ENCODE data around the gene IFNGR2. TPM values are rescaled to one million over a fixed set of nuclear protein-coding genes. Genes with fewer than 3 reads are reported as not detected.
"Not testable (repeated sequence)": the region's sequence is repeated elsewhere in the genome, so short reads cannot be mapped to it uniquely, and the experiment has no call there.

The IFNGR2 gene
- total and polyA plus RNA-seq, 7 donors: 11.7 to 42.9 (median 24.7) TPM

- Histone ChIP-seq H3K4me1 (peaks cover 12% of the 10 kb centered on the region), H3K36me3 (ENCODE audit: insufficient read depth in 1 of 2, low read depth in 1 of 2) (peaks cover 3 to 70% of the 10 kb centered on the region in 2 donors)
- WGBS, 3 donors: 69 to 75% (median 74%) methylated on average over 6 of the region's 6 CpGs
Measured at GRCh38 chr21:33437140-33437539, 33.9 kb downstream of the IFNGR2 start.

GRCh38 chr21:33441489-33442477, 38.6 kb downstream of the IFNGR2 start:
- Histone ChIP-seq H3K27ac (no peak overlapping the region), H3K36me3 (ENCODE audit: insufficient read depth in 1 of 2, low read depth in 1 of 2) (peaks cover 0 to 43% of the 10 kb centered on the region in 2 donors), H3K9me3 (no peaks in the 10 kb centered on the region), H3K27me3 (ENCODE audit: insufficient read depth in 3 of 3, low read length in 2 of 3) (no peaks in the 10 kb centered on the region), H3K4me1 (no peaks in the 10 kb centered on the region), H3K4me3 (no peak overlapping the region)
- intact Hi-C loops (cut with DNase I): no loop called here
- ATAC-seq: peak in 2 of 4 donors; percentile 35 to 43
- no peak for TF ChIP-seq CTCF (IDR thresholded peaks at IDR 0.05)
- peak; percentile 37 to 67 for DNase-seq
- 61 to 72% (median 63%) methylated on average over 11 of the region's 11 CpGs for WGBS, 3 donors

More at GRCh38 chr21:33437140-33437539, 33.9 kb downstream of the IFNGR2 start:
- intact Hi-C loops (cut with DNase I): no loop called here
- TF ChIP-seq CTCF (IDR thresholded peaks at IDR 0.05): no peak
- no peak for ATAC-seq
- no peak for DNase-seq
- Histone ChIP-seq H3K27ac (no peak overlapping the region), H3K4me3 (no peak overlapping the region), H3K27me3 (ENCODE audit: insufficient read depth in 3 of 3, low read length in 2 of 3) (no peaks in the 10 kb centered on the region), H3K9me3 (no peaks in the 10 kb centered on the region)

GRCh38 chr21:33443194-33443593, 40.0 kb downstream of the IFNGR2 start:
- Histone ChIP-seq H3K9me3 (no peaks in the 10 kb centered on the region), H3K4me3 (no peak overlapping the region), H3K36me3 (ENCODE audit: insufficient read depth in 1 of 2, low read depth in 1 of 2) (peaks cover 0 to 41% of the 10 kb centered on the region in 2 donors), H3K27me3 (ENCODE audit: insufficient read depth in 3 of 3, low read length in 2 of 3) (no peaks in the 10 kb centered on the region), H3K4me1 (no peaks in the 10 kb centered on the region), H3K27ac (no peak overlapping the region)
- WGBS, 3 donors: 72 to 92% (median 73%) methylated on average over 5 of the region's 5 CpGs
- no peak for DNase-seq
- intact Hi-C loops (cut with DNase I): no loop called here
- ATAC-seq: no peak
- no peak for TF ChIP-seq CTCF (IDR thresholded peaks at IDR 0.05)

- Histone ChIP-seq H3K4me1 (no peaks in the 10 kb centered on the region), H3K9me3 (no peaks in the 10 kb centered on the region), H3K36me3 (ENCODE audit: insufficient read depth in 1 of 2, low read depth in 1 of 2) (peaks cover 0 to 43% of the 10 kb centered on the region in 2 donors), H3K27me3 (ENCODE audit: insufficient read depth in 3 of 3, low read length in 2 of 3) (no peaks in the 10 kb centered on the region), H3K27ac (no peak overlapping the region), H3K4me3 (no peak overlapping the region)
- TF ChIP-seq CTCF (IDR thresholded peaks at IDR 0.05): no peak
- DNase-seq (no peak), ATAC-seq (no peak)
- 46 to 75% (median 55%) methylated on average over 2 of the region's 2 CpGs for WGBS, 3 donors
- intact Hi-C loops (cut with DNase I): no loop called here
Measured at GRCh38 chr21:33444499-33444898, 41.3 kb downstream of the IFNGR2 start.

- not testable (repeated sequence) for H3K27me3 ChIP-seq (ENCODE audit: insufficient read depth in 3 of 3, low read length in 2 of 3); H3K9me3 ChIP-seq; H3K4me1 ChIP-seq; DNase-seq; ATAC-seq; H3K4me3 ChIP-seq; H3K27ac ChIP-seq
- WGBS, 3 donors: 95 to 98% (median 97%) methylated on average over 6 of the region's 6 CpGs
- H3K36me3 ChIP-seq (ENCODE audit: insufficient read depth in 1 of 2, low read depth in 1 of 2): peaks cover 0 to 47% of the 10 kb centered on the region in 2 donors
- intact Hi-C loops (cut with DNase I): loop anchor here (2.0 to 5.0 kb wide), 4 partner anchors 84 to 504 kb away; no protein-coding TSS in a partner anchor
Measured at GRCh38 chr21:33446620-33447019, 43.4 kb downstream of the IFNGR2 start.

All from psoas muscle (tissue), 8 donors.